CD14-positive monocyte (primary cell): Measurements from ENCODE around the gene DNAH1. TPM values are rescaled to one million over a fixed set of nuclear protein-coding genes. Genes with fewer than 3 reads are reported as not detected.

Source experiments
- DNase-seq, 3 donors: peaks; one replicate each; pipeline ENCODE4 v3.0.0-alpha.2; 2011 to 2022
- H2AFZ ChIP-seq: 2 replicates; pipeline ENCODE4 v1.6.0; 2012; ENCODE audit warnings: mild to moderate bottlenecking, low read depth, low read length, inconsistent platforms; ENCODE audit not compliant: insufficient read depth, poor library complexity, severe bottlenecking
- H3K27ac ChIP-seq, 2 donors: 1 replicate in 1 of 2; 2 replicates in 1 of 2; pipeline ENCODE4 v1.5.1; 2012 to 2013; ENCODE audit warnings: low read length in 2 of 2, control low read depth in 1 of 2, inconsistent platforms in 1 of 2, low read depth in 1 of 2, mild to moderate bottlenecking in 1 of 2
- H3K27me3 ChIP-seq, 2 donors: one replicate each; pipeline versions ENCODE4 v1.6.0 to v1.6.1; 2011 to 2013; ENCODE audit warnings: low read length in 2 of 2; ENCODE audit not compliant: control insufficient read depth in 2 of 2, insufficient read depth in 2 of 2
- H3K36me3 ChIP-seq, 2 donors: replicated peaks in 1 of 2; 1 replicate in 1 of 2; 2 replicates in 1 of 2; pipeline versions ENCODE4 v1.5.1 to v1.6.1; 2012 to 2013; ENCODE audit warnings: low read length in 2 of 2, control low read depth in 1 of 2, inconsistent platforms in 1 of 2, mild to moderate bottlenecking in 1 of 2; ENCODE audit not compliant: insufficient read depth in 2 of 2, control insufficient read depth in 1 of 2
- H3K4me1 ChIP-seq, 2 donors: 1 replicate in 1 of 2; 2 replicates in 1 of 2; pipeline versions ENCODE4 v1.5.1 to v1.6.1; 2012 to 2013; ENCODE audit warnings: low read length in 2 of 2, control low read depth in 1 of 2, inconsistent platforms in 1 of 2, mild to moderate bottlenecking in 1 of 2, moderate library complexity in 1 of 2; ENCODE audit not compliant: insufficient read depth in 2 of 2, control insufficient read depth in 1 of 2
- H3K4me2 ChIP-seq: replicated peaks from 2 replicates; pipeline ENCODE3; 2012; ENCODE audit warnings: low read length, moderate library complexity, mild to moderate bottlenecking; ENCODE audit not compliant: poor library complexity, severe bottlenecking; ENCODE audit errors: extremely low read depth
- H3K4me3 ChIP-seq, 3 experiments: fragments of 200-600 bp in 1 of 3; sonication (generic) in 1 of 3; replicated peaks in 1 of 3; 1 replicate in 2 of 3; 2 replicates in 1 of 3; pipeline ENCODE4 v1.5.1; 2011 to 2013; ENCODE audit warnings: low read length in 3 of 3, mild to moderate bottlenecking in 3 of 3, control low read depth in 2 of 3, low read depth in 2 of 3, inconsistent platforms in 1 of 3, moderate library complexity in 1 of 3
- H3K79me2 ChIP-seq: 2 replicates; pipeline ENCODE4 v1.6.0; 2012; ENCODE audit warnings: mild to moderate bottlenecking, control low read depth, inconsistent platforms, low read length, moderate library complexity; ENCODE audit not compliant: insufficient read depth
- H3K9ac ChIP-seq: 2 replicates; pipeline ENCODE4 v1.6.0; 2017; ENCODE audit warnings: low read length, mild to moderate bottlenecking; ENCODE audit not compliant: insufficient read depth, poor library complexity, severe bottlenecking
- H3K9me3 ChIP-seq, 2 donors: replicated peaks in 1 of 2; 1 replicate in 1 of 2; 2 replicates in 1 of 2; pipeline versions ENCODE4 v1.5.1 to v1.6.1; 2012 to 2013; ENCODE audit warnings: low read length in 2 of 2, control low read depth in 1 of 2; ENCODE audit not compliant: control insufficient read depth in 1 of 2, insufficient read depth in 1 of 2
- H4K20me1 ChIP-seq: 2 replicates; pipeline ENCODE4 v1.6.0; 2012; ENCODE audit warnings: mild to moderate bottlenecking, low read length, control low read depth, moderate library complexity; ENCODE audit not compliant: insufficient read depth
- H3K27ac Mint-ChIP-seq, 7 donors: one replicate each; pipeline ENCODE4 v1.8.0; 2020; ENCODE audit warnings: mild to moderate bottlenecking in 7 of 7, mixed read lengths in 7 of 7, moderate library complexity in 6 of 7, inconsistent platforms in 2 of 7
- H3K27me3 Mint-ChIP-seq, 3 donors: one replicate each; pipeline ENCODE4 v1.8.0; 2021 to 2022; ENCODE audit warnings: low read depth in 3 of 3, mild to moderate bottlenecking in 3 of 3, mixed read lengths in 3 of 3, moderate library complexity in 3 of 3, inconsistent platforms in 1 of 3
- H3K36me3 Mint-ChIP-seq, 2 donors: one replicate each; pipeline ENCODE4 v1.8.0; 2020; ENCODE audit warnings: mixed read lengths in 2 of 2, inconsistent platforms in 1 of 2, mild to moderate bottlenecking in 1 of 2
- H3K4me1 Mint-ChIP-seq: one replicate; pipeline ENCODE4 v1.8.0; 2020; ENCODE audit warnings: mild to moderate bottlenecking, mixed read lengths
- H3K4me3 Mint-ChIP-seq, 2 donors: one replicate each; pipeline ENCODE4 v1.8.0; 2020; ENCODE audit warnings: mild to moderate bottlenecking in 2 of 2, mixed read lengths in 2 of 2, moderate library complexity in 1 of 2
- H3K9me3 Mint-ChIP-seq, 7 donors: one replicate each; pipeline ENCODE4 v1.8.0; 2020 to 2022; ENCODE audit warnings: mixed read lengths in 7 of 7, mild to moderate bottlenecking in 6 of 7, moderate library complexity in 6 of 7, inconsistent platforms in 2 of 7
- WGBS: methylation state at CpG from one replicate; pipeline ENCODE4 v1.1.5; 2013; ENCODE audit warnings: missing lambda C conversion rate; ENCODE audit not compliant: insufficient coverage; 5-methylcytosine and 5-hydroxymethylcytosine counted together
- intact Hi-C, 2 donors: fragments of 100-400 bp; cut with micrococcal nuclease; formaldehyde crosslinking; loops; one replicate each; pipeline versions ENCODE4 v1.15.0 to v1.15.1; 2023
- polyA plus RNA-seq, 3 donors: library from polyadenylated mRNA; depleted of rRNA in 1 of 3; unstranded in 2 of 3; stranded (reverse) in 1 of 3; fragments of 300-500 nt in 2 of 3; fragments of >200 nt in 1 of 3; fragmentation: Illumina TruSeq in 2 of 3; gene quantifications; 1 replicate in 2 of 3; 2 replicates in 1 of 3; pipeline ENCODE4 v1.2.3, GENCODE V29; 2012 to 2021
- TF ChIP-seq, protein P1 (sequence below): fragments of 200-600 bp; IDR thresholded peaks from one replicate; pipeline ENCODE4 v1.8.0; 2022; ENCODE audit warnings: antibody characterized with exemption, mild to moderate bottlenecking

DNAH1 gene
- polyA plus RNA-seq, 3 donors: 0.15 to 47.0 (median 0.25) TPM

GRCh38 chr3:52361454-52361853 is 45.3 kb downstream of the DNAH1 start:
- H3K27me3 ChIP-seq: no peaks in the 10 kb centered on the region
- no peaks in the 10 kb centered on the region for H4K20me1 ChIP-seq
- H3K4me3 ChIP-seq: no peak overlapping the region
- H3K79me2 ChIP-seq: no peaks in the 10 kb centered on the region
- H3K27ac ChIP-seq: no peak overlapping the region
- no peak overlapping the region for H2AFZ ChIP-seq
- no peak overlapping the region for H3K4me3 Mint-ChIP-seq
- H3K27me3 Mint-ChIP-seq: peaks cover 0 to 4% (median 2%) of the 10 kb centered on the region in 3 donors
- H3K4me2 ChIP-seq: no peak overlapping the region
- no peaks in the 10 kb centered on the region for H3K9me3 Mint-ChIP-seq
- no peaks in the 10 kb centered on the region for H3K4me1 Mint-ChIP-seq
- H3K36me3 Mint-ChIP-seq: peaks cover 82 to 92% of the 10 kb centered on the region in 2 donors
- intact Hi-C loops: no loop called here
- peaks cover 81 to 99% of the 10 kb centered on the region in 2 donors for H3K36me3 ChIP-seq
- no peak overlapping the region for H3K9ac ChIP-seq
- TF ChIP-seq, protein P1, sequence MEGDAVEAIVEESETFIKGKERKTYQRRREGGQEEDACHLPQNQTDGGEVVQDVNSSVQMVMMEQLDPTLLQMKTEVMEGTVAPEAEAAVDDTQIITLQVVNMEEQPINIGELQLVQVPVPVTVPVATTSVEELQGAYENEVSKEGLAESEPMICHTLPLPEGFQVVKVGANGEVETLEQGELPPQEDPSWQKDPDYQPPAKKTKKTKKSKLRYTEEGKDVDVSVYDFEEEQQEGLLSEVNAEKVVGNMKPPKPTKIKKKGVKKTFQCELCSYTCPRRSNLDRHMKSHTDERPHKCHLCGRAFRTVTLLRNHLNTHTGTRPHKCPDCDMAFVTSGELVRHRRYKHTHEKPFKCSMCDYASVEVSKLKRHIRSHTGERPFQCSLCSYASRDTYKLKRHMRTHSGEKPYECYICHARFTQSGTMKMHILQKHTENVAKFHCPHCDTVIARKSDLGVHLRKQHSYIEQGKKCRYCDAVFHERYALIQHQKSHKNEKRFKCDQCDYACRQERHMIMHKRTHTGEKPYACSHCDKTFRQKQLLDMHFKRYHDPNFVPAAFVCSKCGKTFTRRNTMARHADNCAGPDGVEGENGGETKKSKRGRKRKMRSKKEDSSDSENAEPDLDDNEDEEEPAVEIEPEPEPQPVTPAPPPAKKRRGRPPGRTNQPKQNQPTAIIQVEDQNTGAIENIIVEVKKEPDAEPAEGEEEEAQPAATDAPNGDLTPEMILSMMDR: no peak
- no peak for DNase-seq
- no peaks in the 10 kb centered on the region for H3K9me3 ChIP-seq
- whole genome bisulfite sequencing: 96% methylated on average over 12 of the region's 13 CpGs
- no peaks in the 10 kb centered on the region for H3K4me1 ChIP-seq
- H3K27ac Mint-ChIP-seq: no peak overlapping the region

DNA sequence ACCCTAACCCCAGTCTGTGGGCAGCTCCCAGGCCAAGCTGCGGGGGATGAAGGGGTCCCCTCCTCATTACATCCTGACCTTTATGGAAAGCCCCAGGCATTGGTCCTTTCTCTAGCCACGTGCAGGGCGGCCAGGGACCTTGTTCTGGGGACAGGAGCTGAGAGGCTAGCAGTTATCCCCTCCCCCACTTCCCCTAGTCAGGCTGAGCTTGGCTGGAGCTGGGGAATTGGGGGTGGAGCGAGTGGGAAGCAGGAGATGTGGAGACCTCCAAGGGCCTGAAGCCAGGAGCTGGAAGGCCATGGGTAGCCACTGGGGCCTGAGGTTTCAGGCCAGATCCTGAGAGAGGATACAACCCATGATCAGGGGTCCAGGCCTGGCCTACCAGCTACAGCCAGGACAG is 45.8 kb downstream of the DNAH1 start:
- no peak overlapping the region for H3K9ac ChIP-seq
- no peak overlapping the region for H2AFZ ChIP-seq
- H3K27ac ChIP-seq: no peak overlapping the region
- 100% methylated on average over 1 of the region's 4 CpGs for WGBS
- peaks cover 82 to 99% of the 10 kb centered on the region in 2 donors for H3K36me3 ChIP-seq
- intact Hi-C loops: no loop called here
- Mint-ChIP-seq H3K27me3 (peaks cover 0 to 4% (median 2%) of the 10 kb centered on the region in 3 donors), H3K36me3 (peaks cover 82 to 92% of the 10 kb centered on the region in 2 donors), H3K27ac (peak overlapping the region in 1 of 7 donors; percentile 1), H3K4me1 (no peaks in the 10 kb centered on the region), H3K9me3 (no peaks in the 10 kb centered on the region), H3K4me3 (no peak overlapping the region)
- no peak overlapping the region for H3K4me2 ChIP-seq
- no peaks in the 10 kb centered on the region for H3K4me1 ChIP-seq
- H3K79me2 ChIP-seq: no peaks in the 10 kb centered on the region
- H3K4me3 ChIP-seq: no peak overlapping the region
- no peak for DNase-seq
- no peaks in the 10 kb centered on the region for H4K20me1 ChIP-seq
- TF ChIP-seq, protein P1: no peak
- H3K9me3 ChIP-seq: no peaks in the 10 kb centered on the region
- H3K27me3 ChIP-seq: no peaks in the 10 kb centered on the region
